NCI-H1436 (cell line): ENCODE measurements around the gene ASIC1.
A peak's percentile ranks its signal among the peaks of the same experiment; 100 is the strongest.
"Not testable (repeated sequence)": the region's sequence is repeated elsewhere in the genome, so short reads cannot be mapped to it uniquely, and the experiment has no call there.

Experiments
- DNase-seq: peaks from one replicate; lab custom pipeline; 2025; lab: John Stamatoyannopoulos, UW

ASIC1 gene

DNA sequence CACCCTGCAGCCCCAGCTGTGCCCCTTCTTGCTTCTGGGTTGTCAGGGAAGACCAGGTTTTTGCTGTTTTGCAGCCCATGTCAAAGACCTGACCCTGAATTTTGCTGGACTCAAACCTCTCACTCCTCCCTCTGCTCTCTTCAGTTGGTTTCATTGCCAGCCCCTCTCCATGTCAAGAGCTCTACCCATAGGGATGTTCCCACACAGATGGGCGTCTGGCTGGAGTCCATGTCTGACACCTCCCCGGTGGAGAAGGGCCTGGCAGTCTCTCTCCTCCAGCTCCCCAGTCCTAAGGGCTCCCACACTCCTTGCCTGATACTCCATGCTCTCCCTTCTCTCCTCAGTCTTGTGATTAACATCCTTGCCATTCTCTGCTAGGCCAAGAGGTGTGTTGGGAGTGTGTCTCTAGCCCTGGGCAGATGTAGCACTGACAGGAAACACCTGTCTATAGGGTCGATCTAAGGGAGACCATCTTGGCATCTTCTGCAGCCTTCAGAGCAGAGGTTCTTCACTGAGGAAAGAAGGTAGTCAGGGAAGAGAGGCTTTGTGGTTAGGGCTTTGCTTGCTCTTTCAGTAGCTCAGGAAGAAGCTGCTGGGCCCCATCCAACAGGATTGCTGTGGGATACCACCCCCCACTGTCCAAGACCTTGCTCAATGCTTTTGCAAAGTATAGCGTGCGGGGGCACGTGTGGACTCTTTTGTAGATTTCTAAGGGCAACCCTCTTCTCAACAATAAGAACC, 4.7 kb downstream of the ASIC1 start:
- no peak for DNase-seq

DNA sequence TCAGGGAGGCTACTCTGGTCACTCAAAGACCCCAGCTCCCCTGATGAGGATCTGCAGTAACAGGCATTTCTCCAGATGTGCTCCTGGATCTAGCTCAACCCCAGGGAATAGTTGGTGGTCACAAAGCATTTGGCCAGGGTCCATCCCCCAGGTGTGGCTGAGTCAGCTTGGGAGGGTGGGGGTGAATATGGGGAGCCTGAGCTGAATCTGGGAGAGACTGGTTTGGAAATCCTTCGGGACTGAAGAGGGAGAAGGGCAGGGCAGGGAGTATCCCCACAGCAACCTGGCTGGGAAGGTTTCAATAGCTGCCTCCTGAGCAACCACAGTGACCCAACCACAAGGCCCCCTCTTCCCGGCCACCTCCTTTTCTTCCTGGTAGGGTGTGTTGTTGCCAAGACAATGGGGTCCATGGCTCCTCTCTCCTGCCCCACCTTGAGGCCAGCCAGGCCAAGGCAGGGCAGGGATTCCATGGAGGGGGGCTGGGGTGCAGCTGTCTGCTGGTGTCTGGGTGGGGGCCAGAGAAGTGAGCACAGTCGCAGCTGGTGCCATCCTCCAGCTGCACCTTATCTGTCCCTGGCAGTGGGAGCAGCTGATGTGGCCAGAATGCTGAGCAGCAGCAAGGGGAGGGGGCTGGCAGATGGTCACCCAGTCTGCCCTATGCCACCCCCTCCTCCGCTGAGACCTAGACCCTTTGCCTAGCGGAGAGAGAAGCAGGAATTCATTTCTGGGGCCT, 5.5 kb downstream of the ASIC1 start:
- DNase-seq = no peak

DNA sequence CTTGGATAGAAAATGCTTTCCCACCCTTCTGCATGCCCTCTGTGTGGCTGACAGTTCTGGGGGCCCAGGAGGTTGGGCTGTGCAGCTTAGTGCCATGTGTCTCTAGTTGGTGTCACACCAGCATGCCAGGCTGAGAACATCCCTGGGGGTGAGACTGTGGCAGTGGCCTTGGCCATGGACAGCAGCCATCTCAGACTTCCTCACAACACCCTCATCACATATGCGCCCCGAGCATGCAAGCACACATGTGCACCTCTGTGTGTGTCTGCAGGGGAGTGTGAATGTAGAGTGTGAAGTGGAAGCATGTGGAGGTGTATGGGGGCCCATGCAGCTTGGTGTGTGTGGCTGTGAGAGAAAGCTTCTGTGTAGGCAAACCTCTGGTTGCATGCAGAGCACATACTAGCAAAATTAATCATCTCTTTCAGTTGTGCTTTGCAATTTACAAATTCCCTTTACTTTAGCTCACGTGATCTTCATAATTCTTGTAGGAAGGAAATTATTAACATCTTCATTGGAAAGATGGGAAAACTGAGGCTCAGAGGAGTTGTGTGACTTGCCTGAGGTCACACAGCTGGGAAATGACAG, 8.4 kb downstream of the ASIC1 start:
- no peak for DNase-seq

DNA sequence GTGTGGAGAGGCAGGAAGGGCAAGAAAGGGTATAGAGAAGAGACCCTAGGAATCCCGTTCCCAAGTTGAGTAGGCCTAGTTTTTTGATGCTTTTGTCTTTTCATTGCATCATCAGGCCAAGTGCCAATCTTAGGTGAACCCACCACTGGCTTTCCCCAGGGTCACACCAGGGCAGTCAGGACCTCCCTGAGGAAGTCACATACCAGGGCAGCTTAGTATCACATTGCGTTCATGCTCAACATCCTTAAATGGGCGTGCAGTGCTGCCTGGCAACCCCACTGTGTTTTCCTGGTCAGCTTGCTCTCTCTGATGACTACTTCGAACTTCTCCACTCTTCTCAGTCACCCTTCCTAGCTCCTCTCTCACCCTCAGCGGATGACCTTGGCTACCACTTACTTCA, 9.0 kb downstream of the ASIC1 start:
- no peak for DNase-seq

DNA sequence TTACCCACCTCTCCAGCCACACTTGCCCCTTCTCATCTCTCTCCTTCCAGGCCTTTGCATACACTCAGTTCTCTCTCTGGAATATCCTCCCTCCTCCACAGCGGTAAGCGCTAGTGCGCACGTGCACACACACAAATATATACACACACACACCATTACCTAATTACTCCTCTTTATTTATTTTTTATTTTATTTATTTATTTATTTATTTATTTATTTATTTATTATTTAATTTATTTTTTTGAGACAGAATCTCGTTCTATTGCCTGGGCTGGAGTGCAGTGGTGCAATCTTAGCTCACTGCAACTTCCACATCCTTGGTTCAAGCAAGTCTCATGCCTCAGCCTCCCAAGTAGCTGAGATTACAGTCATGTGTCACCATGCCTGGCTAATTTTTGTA, 11.7 kb downstream of the ASIC1 start:
- no peak for DNase-seq

DNA sequence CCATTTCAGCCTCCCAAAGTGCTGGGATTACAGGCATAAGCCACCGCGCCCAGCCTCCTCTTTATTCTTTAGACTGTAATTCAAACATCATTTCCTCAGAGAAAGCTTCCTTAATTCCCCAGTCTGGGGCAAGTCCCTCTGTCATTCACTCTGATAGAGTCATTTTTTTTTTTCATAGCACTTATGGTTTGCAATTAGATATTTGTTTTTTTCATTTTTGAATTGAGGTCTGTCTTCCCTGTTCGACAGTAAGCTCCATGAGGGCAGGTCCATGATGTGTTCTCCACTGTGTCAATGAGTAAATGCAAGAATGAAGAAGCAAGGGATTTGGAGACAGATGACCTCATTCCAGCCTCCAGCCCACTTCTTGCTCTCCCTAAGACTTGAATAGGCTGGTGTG, 12.1 kb downstream of the ASIC1 start:
- DNase-seq = no peak

DNA sequence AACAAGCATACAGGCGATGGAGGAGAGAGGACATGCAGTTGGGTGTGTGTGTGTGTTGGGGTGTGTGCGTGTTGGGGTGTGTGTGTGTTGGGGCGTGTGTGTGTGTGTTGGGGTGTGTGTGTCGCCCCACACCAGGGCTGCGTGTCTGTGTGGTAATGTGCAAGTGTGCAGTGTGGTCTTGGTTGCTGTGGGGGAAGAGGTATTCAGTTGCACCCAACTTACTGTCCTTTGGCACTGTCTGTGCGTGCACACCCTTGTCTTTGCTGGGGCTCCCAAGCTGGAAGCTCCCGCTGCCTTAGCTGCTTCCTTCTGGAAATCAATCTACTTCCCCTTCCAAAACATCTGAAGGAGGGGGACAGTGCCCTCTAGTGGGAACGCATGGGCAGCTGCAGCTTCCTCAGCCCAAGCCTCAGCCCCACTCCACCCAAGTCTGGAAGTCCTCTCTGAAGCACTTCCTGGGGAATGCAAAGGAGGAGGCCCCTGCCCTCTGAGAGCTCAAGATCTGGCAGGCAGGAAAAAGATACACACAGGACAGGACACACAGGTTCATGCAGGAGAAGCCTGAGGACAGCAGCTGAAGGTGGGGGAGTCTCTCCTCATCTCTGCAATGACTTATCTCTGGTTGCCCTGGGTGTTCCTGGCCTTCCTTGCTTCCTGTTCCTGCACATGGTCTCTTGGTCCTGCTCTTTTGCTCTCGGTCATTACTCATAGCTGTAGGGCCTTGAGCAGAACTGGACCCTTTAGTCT, 13.1 kb downstream of the ASIC1 start:
- DNase-seq = peak; percentile 48

DNA sequence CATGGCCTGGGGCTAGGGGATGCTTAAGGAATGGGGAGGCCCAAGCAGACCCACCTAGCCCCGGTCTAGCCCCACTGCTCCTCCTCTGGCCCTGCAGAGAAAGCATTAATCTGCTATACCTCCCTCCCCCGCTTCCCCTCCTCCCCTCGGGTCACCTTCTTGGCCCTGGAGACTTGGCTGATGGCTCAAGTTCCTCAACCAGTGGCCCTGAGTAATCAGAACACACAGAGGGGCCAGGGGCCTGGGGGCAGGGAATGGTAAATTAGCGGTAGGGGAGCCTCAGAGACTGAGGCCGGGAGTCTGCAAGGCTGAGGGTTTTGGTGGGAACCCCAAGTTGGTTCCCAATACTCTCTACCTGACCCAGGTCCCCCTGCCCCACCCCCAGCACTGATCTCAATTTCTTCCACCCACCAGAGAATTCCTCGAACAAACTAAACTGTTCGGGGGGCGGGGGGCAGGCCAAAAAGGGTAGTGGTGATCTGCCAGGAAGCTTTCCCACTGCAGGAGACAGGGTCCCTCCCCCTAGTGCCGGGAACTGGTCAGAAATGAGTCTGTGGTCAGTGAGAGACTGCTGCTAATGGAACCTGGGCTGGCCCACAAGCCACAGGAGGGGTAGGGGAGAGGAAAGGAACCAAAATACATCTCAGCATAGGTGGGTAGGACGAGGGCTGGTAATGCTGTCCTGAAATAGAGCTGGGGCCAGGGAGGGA, 15.0 kb downstream of the ASIC1 start:
- DNase-seq = no peak

DNA sequence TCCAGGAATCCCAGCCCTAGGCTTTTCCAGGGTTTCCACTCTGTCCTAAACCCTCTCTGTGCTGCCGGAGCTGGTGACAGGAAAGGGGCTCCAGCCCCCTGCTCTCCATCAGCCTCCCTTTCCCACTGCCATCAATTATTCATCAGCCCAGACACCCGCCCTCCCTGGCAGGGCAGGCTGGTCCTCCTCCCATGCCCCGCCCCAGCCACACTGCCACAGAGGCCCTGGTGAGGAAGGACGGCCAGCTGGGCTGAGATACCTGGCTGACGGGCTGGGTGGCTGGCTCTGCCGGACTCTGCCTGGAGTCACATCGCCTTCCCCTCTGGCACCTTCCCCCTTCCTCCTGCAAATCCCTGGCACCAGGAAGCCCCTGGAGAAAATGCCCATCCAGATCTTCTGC, 15.8 kb downstream of the ASIC1 start:
- DNase-seq = no peak

DNA sequence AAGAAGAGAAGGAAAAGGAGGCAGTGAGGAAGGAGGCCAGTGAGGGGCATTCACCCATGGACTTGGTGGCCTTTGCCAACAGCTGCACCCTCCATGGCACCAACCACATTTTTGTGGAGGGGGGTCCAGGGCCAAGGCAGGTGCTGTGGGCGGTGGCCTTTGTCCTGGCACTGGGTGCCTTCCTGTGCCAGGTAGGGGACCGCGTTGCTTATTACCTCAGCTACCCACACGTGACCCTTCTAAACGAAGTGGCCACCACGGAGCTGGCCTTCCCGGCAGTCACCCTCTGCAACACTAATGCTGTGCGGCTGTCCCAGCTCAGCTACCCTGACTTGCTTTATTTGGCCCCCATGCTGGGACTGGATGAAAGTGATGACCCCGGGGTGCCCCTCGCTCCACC, 16.3 kb downstream of the ASIC1 start:
- no peak for DNase-seq

DNA sequence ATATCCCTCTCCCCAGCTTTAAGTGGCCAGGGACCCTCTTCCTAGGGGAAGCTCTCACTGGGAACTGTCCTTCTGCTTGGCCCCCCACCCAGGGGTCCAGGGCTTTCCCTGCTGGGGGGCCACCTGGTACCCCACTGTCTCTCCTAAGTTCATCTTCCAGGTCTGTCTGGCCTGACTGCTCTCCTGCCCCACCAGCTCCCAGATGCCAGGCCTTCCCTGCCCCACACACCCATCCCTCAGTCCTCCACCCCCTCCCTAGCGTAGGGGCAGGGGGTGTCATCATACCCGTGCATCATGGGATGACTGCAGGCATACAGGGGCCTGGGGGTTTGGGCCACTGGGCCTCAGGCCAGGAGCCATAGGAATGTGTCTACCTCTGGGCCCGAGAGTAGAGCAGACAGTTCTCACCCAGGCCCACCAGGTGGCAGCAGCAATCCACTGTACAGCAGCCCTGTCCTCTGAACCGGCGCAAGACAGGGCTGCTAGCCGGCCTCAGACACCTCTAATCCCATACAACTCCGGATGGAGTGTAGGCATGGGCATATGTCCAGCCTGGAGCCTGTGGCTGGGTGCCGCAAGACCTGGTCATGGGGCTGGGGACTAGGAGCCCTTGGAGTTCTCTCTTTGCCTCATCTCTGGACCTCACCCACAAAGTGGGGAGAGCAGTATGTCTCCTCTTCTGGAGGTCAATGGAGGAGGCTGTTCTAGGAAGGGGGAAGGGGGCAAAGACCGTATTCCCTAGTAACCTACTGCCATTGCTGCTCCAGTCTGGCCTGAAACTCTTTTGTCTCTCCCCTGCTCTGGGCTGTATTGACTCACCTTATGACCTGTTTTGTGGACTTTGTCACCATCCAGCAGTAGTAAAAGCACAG, 17.8 kb downstream of the ASIC1 start:
- DNase-seq = peak; percentile 59

DNA sequence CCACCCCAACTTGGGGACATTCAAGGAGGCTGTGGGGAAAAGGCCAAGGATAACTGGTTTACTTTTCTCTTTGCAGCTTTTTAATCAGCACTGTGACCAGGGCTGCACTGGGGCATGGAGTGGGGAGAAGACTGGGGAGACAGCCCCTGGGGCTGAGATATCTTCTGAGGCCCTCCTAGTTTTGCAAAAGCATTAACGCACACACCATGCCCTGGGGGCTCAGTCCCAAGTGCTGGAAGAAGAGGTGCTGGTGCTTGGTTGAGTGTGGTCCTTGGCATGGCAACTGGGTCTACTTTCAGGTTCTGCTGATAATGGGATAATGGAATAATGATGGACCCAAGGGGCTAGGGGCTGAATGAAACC, 18.4 kb downstream of the ASIC1 start:
- no peak for DNase-seq

DNA sequence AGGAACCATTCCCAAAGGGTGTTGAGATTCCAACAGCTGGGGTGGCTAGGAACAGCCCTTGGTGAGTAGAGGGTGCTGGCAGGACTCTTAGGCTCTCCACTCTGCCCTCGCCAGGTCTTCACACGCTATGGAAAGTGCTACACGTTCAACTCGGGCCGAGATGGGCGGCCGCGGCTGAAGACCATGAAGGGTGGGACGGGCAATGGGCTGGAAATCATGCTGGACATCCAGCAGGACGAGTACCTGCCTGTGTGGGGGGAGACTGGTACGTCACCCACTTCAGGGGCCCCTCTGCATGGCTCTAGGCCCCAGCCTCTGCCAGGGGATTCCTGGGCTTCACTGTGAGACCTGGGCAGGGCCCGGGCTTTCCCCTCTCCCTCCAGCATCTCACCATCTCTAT, 19.7 kb downstream of the ASIC1 start:
- DNase-seq = no peak

DNA sequence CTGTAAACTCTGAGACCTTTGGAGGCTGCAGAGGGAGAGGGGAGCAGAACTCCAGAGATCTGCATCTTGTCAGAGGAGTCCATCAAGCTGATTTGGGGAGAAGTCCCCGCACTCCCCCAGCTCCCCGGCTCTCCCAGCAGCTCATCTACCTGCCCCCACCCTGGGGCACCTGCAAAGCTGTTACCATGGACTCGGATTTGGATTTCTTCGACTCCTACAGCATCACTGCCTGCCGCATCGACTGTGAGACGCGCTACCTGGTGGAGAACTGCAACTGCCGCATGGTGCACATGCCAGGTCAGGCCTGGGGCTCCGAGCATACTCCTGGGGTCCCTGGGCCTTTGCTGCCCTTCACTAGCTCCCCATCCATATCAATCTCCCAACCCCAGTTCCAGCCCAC, 20.9 kb downstream of the ASIC1 start:
- no peak for DNase-seq

DNA sequence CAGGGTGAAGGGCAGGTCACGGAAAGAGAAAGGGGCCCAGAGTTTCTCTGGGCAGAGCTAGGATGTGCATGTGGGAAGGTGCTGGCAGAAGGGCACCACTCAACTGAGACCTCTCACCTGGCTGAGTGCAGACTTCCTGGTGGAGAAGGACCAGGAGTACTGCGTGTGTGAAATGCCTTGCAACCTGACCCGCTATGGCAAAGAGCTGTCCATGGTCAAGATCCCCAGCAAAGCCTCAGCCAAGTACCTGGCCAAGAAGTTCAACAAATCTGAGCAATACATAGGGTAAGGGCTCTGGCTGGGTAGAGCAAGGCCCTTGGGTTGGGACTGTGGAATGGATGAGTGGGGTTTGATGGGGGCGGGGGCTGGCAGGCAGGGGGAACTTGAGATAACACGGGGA, 22.4 kb downstream of the ASIC1 start:
- DNase-seq = no peak

DNA sequence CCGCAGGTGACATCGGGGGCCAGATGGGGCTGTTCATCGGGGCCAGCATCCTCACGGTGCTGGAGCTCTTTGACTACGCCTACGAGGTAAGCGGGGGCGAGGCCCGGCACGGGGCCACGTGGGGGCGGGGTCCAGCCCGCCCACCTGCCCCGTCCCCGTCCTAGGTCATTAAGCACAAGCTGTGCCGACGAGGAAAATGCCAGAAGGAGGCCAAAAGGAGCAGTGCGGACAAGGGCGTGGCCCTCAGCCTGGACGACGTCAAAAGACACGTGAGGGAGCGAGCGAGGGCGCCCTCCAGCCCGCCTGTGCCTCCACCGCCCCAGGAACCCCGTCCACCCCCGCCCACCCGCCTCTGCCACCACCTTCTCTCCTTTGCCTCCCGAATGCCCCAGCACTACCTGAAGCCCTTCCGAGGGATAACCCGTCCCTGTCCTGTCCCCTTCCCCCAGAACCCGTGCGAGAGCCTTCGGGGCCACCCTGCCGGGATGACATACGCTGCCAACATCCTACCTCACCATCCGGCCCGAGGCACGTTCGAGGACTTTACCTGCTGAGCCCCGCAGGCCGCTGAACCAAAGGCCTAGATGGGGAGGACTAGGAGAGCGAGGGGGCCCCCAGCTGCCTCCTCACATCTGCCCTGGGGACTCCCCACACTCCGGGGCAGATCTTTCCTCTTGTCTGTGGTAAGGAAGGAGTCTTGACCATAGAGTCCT, 23.9 kb downstream of the ASIC1 start:
- DNase-seq = no peak

DNA sequence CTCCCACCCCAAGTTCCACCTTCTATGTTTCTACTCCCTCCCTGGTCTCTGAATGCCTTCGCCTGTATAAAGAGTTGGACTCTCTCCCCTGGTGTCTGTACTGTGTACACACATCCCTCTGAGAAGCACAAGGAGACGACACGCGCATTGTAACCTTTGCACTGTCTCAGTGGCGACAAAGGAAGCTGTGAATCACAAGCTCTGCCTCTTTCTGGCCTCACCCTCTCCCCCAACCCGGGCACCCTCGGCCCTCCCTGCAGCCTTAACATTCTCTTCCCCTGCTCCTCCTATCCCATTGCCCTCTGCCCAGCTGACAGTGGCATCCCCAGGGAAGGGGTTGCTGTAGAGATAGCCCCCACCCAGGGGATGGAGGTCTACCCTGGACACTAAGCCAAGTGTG, 25.2 kb downstream of the ASIC1 start:
- no peak for DNase-seq

DNA sequence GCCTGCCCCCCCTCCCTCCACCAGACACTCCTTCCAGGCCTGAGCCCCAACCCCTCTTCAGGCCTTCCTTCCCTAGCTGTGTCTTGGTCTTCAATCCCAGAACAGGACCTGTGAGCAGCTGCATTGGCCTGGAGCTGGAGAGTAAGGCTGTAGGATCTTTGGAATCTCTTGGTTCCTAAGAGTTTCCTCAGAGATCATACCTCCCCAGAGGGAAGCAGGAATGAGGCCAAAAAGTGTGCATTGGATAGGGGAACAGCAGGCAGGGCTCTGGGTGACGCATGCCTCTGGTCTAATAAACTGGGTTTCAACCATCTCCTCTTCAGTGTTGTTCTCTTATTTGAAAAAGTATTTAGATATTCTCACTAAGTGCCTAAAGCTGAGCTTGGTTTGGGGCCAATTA, 25.9 kb downstream of the ASIC1 start:
- no peak for DNase-seq

DNA sequence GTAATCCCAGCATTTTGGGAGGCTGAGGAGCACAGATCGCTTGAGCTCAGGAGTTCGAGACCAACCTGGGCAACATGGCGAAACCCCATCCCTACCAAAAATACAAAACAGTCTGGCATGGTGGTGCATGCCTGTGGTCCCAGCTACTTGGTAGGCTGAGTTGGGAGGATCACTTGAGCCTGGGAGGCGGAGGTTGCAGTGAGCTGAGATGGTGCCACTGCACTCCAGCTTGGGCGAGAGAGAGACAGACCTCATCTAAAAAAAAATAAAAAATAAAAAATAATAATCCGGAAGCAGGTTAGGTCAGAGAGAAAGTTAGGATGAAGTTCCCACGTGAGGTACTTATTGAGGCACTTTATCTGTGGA, 27.0 kb downstream of the ASIC1 start:
- DNase-seq = not testable (repeated sequence)

DNA sequence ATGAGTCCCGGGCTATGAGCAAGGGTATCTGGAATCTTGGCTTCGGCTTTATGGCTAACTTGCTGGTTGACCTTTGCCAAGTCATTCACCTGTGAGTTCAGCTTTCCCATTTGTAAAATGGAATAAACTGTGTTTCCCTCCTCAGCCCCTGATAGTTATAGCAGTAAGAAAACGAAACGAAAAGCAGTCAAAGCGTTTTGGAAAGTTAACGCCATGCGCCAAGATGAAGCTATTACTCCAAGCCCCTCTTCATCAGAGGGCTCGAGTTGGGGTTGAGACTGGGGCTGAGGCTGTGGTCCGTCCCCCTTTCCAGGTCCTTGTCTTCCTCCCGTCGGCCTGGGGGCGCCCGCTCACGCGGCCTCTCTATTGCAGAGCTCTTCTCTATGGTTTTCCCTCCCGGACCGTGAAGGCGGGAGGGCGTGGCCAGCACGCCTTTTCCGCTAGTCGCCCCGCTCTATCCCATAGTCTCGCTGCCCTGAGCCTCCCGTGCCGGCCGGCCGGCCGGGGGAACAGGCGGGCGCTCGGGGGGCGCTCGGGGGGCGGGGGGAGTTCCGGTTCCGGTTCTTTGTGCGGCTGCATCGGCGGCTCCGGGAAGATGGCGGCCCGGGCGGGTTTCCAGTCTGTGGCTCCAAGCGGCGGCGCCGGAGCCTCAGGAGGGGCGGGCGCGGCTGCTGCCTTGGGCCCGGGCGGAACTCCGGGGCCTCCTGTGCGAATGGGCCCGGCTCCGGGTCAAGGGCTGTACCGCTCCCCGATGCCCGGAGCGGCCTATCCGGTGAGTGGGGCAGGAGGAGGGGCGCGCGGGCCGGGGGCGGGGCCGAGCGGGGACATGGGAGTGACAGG, 27.6 kb downstream of the ASIC1 start, which contains the start of gene SMARCD1:
Gene SMARCD1 (plus strand): TSS at position 568 of the 840 bp plus-strand sequence. CDS start 28 bp downstream, at position 596.
- DNase-seq = peak; percentile 94
